ENCODE measurements around the gene KATNA1.

Gene KATNA1

GRCh38 chr6:149592983-149593382 is 55.5 kb downstream of the KATNA1 start:
- H3K4me1 ChIP-seq (ENCODE audit: low read length): no peaks in the 10 kb centered on the region
- H3K9me3 ChIP-seq (ENCODE audit: insufficient read depth, low read length): no peaks in the 10 kb centered on the region
- H3K36me3 ChIP-seq (replicated peaks; ENCODE audit: low read depth, low read length): peaks cover 41% of the 10 kb centered on the region

GRCh38 chr6:149586149-149586548 is 62.4 kb downstream of the KATNA1 start:
- no peaks in the 10 kb centered on the region for H4K20me1 ChIP-seq (ENCODE audit: insufficient read depth, low read length)
- no peak overlapping the region for H2AFZ ChIP-seq (ENCODE audit: low read depth, low read length)
- no peak for TF ChIP-seq CTCF (IDR thresholded peaks at IDR 0.05; ENCODE audit: low read depth, low read length)
- no peak for TF ChIP-seq EZH2phosphoT487 (IDR thresholded peaks at IDR 0.05; ENCODE audit: low read depth)
- peaks cover 35% of the 10 kb centered on the region for H3K36me3 ChIP-seq (replicated peaks; ENCODE audit: low read depth, low read length)
- 0 out of 2 replicates have a peak, but pooled peaks cover 4% of the 10 kb centered on the region for H3K4me1 ChIP-seq (ENCODE audit: low read length)
- no peak overlapping the region for H3K9ac ChIP-seq (ENCODE audit: low read length)
- H3K79me2 ChIP-seq (ENCODE audit: low read length): no peaks in the 10 kb centered on the region
- no peak overlapping the region for H3K4me2 ChIP-seq (ENCODE audit: low read length)
- H3K4me3 ChIP-seq (ENCODE audit: low read length): no peak overlapping the region
- no peaks in the 10 kb centered on the region for H3K27me3 ChIP-seq (ENCODE audit: low read depth, low read length)
- no peaks in the 10 kb centered on the region for H3K9me3 ChIP-seq (ENCODE audit: insufficient read depth, low read length)
- H3K27ac ChIP-seq (ENCODE audit: low read length): no peak overlapping the region

More at GRCh38 chr6:149592983-149593382, 55.5 kb downstream of the KATNA1 start:
- TF ChIP-seq CTCF (IDR thresholded peaks at IDR 0.05; ENCODE audit: low read depth, low read length): no peak
- TF ChIP-seq EZH2phosphoT487 (IDR thresholded peaks at IDR 0.05; ENCODE audit: low read depth): no peak
- no peak overlapping the region for H3K9ac ChIP-seq (ENCODE audit: low read length)
- no peaks in the 10 kb centered on the region for H4K20me1 ChIP-seq (ENCODE audit: insufficient read depth, low read length)
- H2AFZ ChIP-seq (ENCODE audit: low read depth, low read length): no peak overlapping the region
- no peak overlapping the region for H3K4me2 ChIP-seq (ENCODE audit: low read length)
- H3K79me2 ChIP-seq (ENCODE audit: low read length): no peaks in the 10 kb centered on the region
- no peak overlapping the region for H3K4me3 ChIP-seq (ENCODE audit: low read length)
- H3K27ac ChIP-seq (ENCODE audit: low read length): no peak overlapping the region
- H3K27me3 ChIP-seq (ENCODE audit: low read depth, low read length): no peaks in the 10 kb centered on the region

- Histone ChIP-seq H3K27me3 (ENCODE audit: low read depth, low read length) (no peaks in the 10 kb centered on the region), H3K4me1 (ENCODE audit: low read length) (no peaks in the 10 kb centered on the region), H3K9ac (ENCODE audit: low read length) (no peak overlapping the region), H3K9me3 (ENCODE audit: insufficient read depth, low read length) (no peaks in the 10 kb centered on the region), H3K79me2 (ENCODE audit: low read length) (peaks cover 22% of the 10 kb centered on the region), H3K36me3 (replicated peaks; ENCODE audit: low read depth, low read length) (peaks cover 36% of the 10 kb centered on the region), H2AFZ (ENCODE audit: low read depth, low read length) (no peak overlapping the region), H3K4me2 (ENCODE audit: low read length) (no peak overlapping the region), H3K27ac (ENCODE audit: low read length) (no peak overlapping the region), H3K4me3 (ENCODE audit: low read length) (no peak overlapping the region), H4K20me1 (ENCODE audit: insufficient read depth, low read length) (0 out of 2 replicates have a peak, but pooled peaks cover 5% of the 10 kb centered on the region)
- TF ChIP-seq CTCF (IDR thresholded peaks at IDR 0.05; ENCODE audit: low read depth, low read length) (no peak), EZH2phosphoT487 (IDR thresholded peaks at IDR 0.05; ENCODE audit: low read depth) (no peak)
Measured at GRCh38 chr6:149581349-149581748, 67.2 kb downstream of the KATNA1 start.

GRCh38 chr6:149580880-149581279 is 67.6 kb downstream of the KATNA1 start:
- H3K79me2 ChIP-seq (ENCODE audit: low read length): peaks cover 26% of the 10 kb centered on the region
- H3K4me2 ChIP-seq (ENCODE audit: low read length): no peak overlapping the region
- no peak overlapping the region for H3K27ac ChIP-seq (ENCODE audit: low read length)
- H3K36me3 ChIP-seq (replicated peaks; ENCODE audit: low read depth, low read length): peaks cover 36% of the 10 kb centered on the region
- no peaks in the 10 kb centered on the region for H3K9me3 ChIP-seq (ENCODE audit: insufficient read depth, low read length)
- no peak overlapping the region for H3K4me3 ChIP-seq (ENCODE audit: low read length)
- H2AFZ ChIP-seq (ENCODE audit: low read depth, low read length): no peak overlapping the region
- no peak overlapping the region for H3K9ac ChIP-seq (ENCODE audit: low read length)
- no peaks in the 10 kb centered on the region for H3K27me3 ChIP-seq (ENCODE audit: low read depth, low read length)
- peaks cover 8% of the 10 kb centered on the region for H4K20me1 ChIP-seq (ENCODE audit: insufficient read depth, low read length)
- TF ChIP-seq EZH2phosphoT487 (IDR thresholded peaks at IDR 0.05; ENCODE audit: low read depth): no peak
- no peak for TF ChIP-seq CTCF (IDR thresholded peaks at IDR 0.05; ENCODE audit: low read depth, low read length)
- no peaks in the 10 kb centered on the region for H3K4me1 ChIP-seq (ENCODE audit: low read length)

All from OCI-LY3 (cell line).